GM12874 (cell line): ENCODE measurements around the gene SPEN.

ENCODE experiments used
- CTCF ChIP-seq: IDR thresholded peaks from 2 replicates; pipeline ENCODE4 v1.5.1; 2011; ENCODE audit warnings: low read depth, mild to moderate bottlenecking, control low read depth, low read length, moderate library complexity; ENCODE audit not compliant: insufficient read depth

The SPEN gene

GRCh38 chr1:15963363-15963967, 116.0 kb downstream of the SPEN start:
- TF ChIP-seq CTCF, result no peak

- TF ChIP-seq CTCF, result no peak
Observed at GRCh38 chr1:15963968-15964648, 116.6 kb downstream of the SPEN start.

GRCh38 chr1:15965228-15965767, 117.8 kb downstream of the SPEN start:
- no peak for TF ChIP-seq CTCF

GRCh38 chr1:15966081-15966955, 118.8 kb downstream of the SPEN start:
- no peak for TF ChIP-seq CTCF

- TF ChIP-seq CTCF, result no peak
Observed at GRCh38 chr1:15966956-15967344, 119.4 kb downstream of the SPEN start.

GRCh38 chr1:15968172-15968571, 120.7 kb downstream of the SPEN start:
- TF ChIP-seq CTCF, result no peak

- no peak for TF ChIP-seq CTCF
Observed at GRCh38 chr1:15969321-15969880, 121.9 kb downstream of the SPEN start.
